CD14-positive monocyte (primary cell): Measurements from ENCODE around the gene SMARCAL1. TPM values are rescaled to one million over a fixed set of nuclear protein-coding genes. Genes with fewer than 3 reads are reported as not detected.

Source experiments
- DNase-seq, 3 donors: peaks; one replicate each; pipeline ENCODE4 v3.0.0-alpha.2; 2011 to 2022
- H2AFZ ChIP-seq: 2 replicates; pipeline ENCODE4 v1.6.0; 2012; ENCODE audit warnings: mild to moderate bottlenecking, low read depth, low read length, inconsistent platforms; ENCODE audit not compliant: insufficient read depth, poor library complexity, severe bottlenecking
- H3K27ac ChIP-seq, 2 donors: 1 replicate in 1 of 2; 2 replicates in 1 of 2; pipeline ENCODE4 v1.5.1; 2012 to 2013; ENCODE audit warnings: low read length in 2 of 2, control low read depth in 1 of 2, inconsistent platforms in 1 of 2, low read depth in 1 of 2, mild to moderate bottlenecking in 1 of 2
- H3K27me3 ChIP-seq, 2 donors: one replicate each; pipeline versions ENCODE4 v1.6.0 to v1.6.1; 2011 to 2013; ENCODE audit warnings: low read length in 2 of 2; ENCODE audit not compliant: control insufficient read depth in 2 of 2, insufficient read depth in 2 of 2
- H3K36me3 ChIP-seq, 2 donors: replicated peaks in 1 of 2; 1 replicate in 1 of 2; 2 replicates in 1 of 2; pipeline versions ENCODE4 v1.5.1 to v1.6.1; 2012 to 2013; ENCODE audit warnings: low read length in 2 of 2, control low read depth in 1 of 2, inconsistent platforms in 1 of 2, mild to moderate bottlenecking in 1 of 2; ENCODE audit not compliant: insufficient read depth in 2 of 2, control insufficient read depth in 1 of 2
- H3K4me1 ChIP-seq, 2 donors: 1 replicate in 1 of 2; 2 replicates in 1 of 2; pipeline versions ENCODE4 v1.5.1 to v1.6.1; 2012 to 2013; ENCODE audit warnings: low read length in 2 of 2, control low read depth in 1 of 2, inconsistent platforms in 1 of 2, mild to moderate bottlenecking in 1 of 2, moderate library complexity in 1 of 2; ENCODE audit not compliant: insufficient read depth in 2 of 2, control insufficient read depth in 1 of 2
- H3K4me2 ChIP-seq: replicated peaks from 2 replicates; pipeline ENCODE3; 2012; ENCODE audit warnings: low read length, moderate library complexity, mild to moderate bottlenecking; ENCODE audit not compliant: poor library complexity, severe bottlenecking; ENCODE audit errors: extremely low read depth
- H3K4me3 ChIP-seq, 3 experiments: fragments of 200-600 bp in 1 of 3; sonication (generic) in 1 of 3; replicated peaks in 1 of 3; 1 replicate in 2 of 3; 2 replicates in 1 of 3; pipeline ENCODE4 v1.5.1; 2011 to 2013; ENCODE audit warnings: low read length in 3 of 3, mild to moderate bottlenecking in 3 of 3, control low read depth in 2 of 3, low read depth in 2 of 3, inconsistent platforms in 1 of 3, moderate library complexity in 1 of 3
- H3K79me2 ChIP-seq: 2 replicates; pipeline ENCODE4 v1.6.0; 2012; ENCODE audit warnings: mild to moderate bottlenecking, control low read depth, inconsistent platforms, low read length, moderate library complexity; ENCODE audit not compliant: insufficient read depth
- H3K9ac ChIP-seq: 2 replicates; pipeline ENCODE4 v1.6.0; 2017; ENCODE audit warnings: low read length, mild to moderate bottlenecking; ENCODE audit not compliant: insufficient read depth, poor library complexity, severe bottlenecking
- H3K9me3 ChIP-seq, 2 donors: replicated peaks in 1 of 2; 1 replicate in 1 of 2; 2 replicates in 1 of 2; pipeline versions ENCODE4 v1.5.1 to v1.6.1; 2012 to 2013; ENCODE audit warnings: low read length in 2 of 2, control low read depth in 1 of 2; ENCODE audit not compliant: control insufficient read depth in 1 of 2, insufficient read depth in 1 of 2
- H4K20me1 ChIP-seq: 2 replicates; pipeline ENCODE4 v1.6.0; 2012; ENCODE audit warnings: mild to moderate bottlenecking, low read length, control low read depth, moderate library complexity; ENCODE audit not compliant: insufficient read depth
- H3K27ac Mint-ChIP-seq, 7 donors: one replicate each; pipeline ENCODE4 v1.8.0; 2020; ENCODE audit warnings: mild to moderate bottlenecking in 7 of 7, mixed read lengths in 7 of 7, moderate library complexity in 6 of 7, inconsistent platforms in 2 of 7
- H3K27me3 Mint-ChIP-seq, 3 donors: one replicate each; pipeline ENCODE4 v1.8.0; 2021 to 2022; ENCODE audit warnings: low read depth in 3 of 3, mild to moderate bottlenecking in 3 of 3, mixed read lengths in 3 of 3, moderate library complexity in 3 of 3, inconsistent platforms in 1 of 3
- H3K36me3 Mint-ChIP-seq, 2 donors: one replicate each; pipeline ENCODE4 v1.8.0; 2020; ENCODE audit warnings: mixed read lengths in 2 of 2, inconsistent platforms in 1 of 2, mild to moderate bottlenecking in 1 of 2
- H3K4me1 Mint-ChIP-seq: one replicate; pipeline ENCODE4 v1.8.0; 2020; ENCODE audit warnings: mild to moderate bottlenecking, mixed read lengths
- H3K4me3 Mint-ChIP-seq, 2 donors: one replicate each; pipeline ENCODE4 v1.8.0; 2020; ENCODE audit warnings: mild to moderate bottlenecking in 2 of 2, mixed read lengths in 2 of 2, moderate library complexity in 1 of 2
- H3K9me3 Mint-ChIP-seq, 7 donors: one replicate each; pipeline ENCODE4 v1.8.0; 2020 to 2022; ENCODE audit warnings: mixed read lengths in 7 of 7, mild to moderate bottlenecking in 6 of 7, moderate library complexity in 6 of 7, inconsistent platforms in 2 of 7
- CTCF ChIP-seq: fragments of 200-600 bp; IDR thresholded peaks from one replicate; pipeline ENCODE4 v1.8.0; 2022; ENCODE audit warnings: antibody characterized with exemption, mild to moderate bottlenecking
- WGBS: methylation state at CpG from one replicate; pipeline ENCODE4 v1.1.5; 2013; ENCODE audit warnings: missing lambda C conversion rate; ENCODE audit not compliant: insufficient coverage; 5-methylcytosine and 5-hydroxymethylcytosine counted together
- intact Hi-C, 2 donors: fragments of 100-400 bp; cut with micrococcal nuclease; formaldehyde crosslinking; loops; one replicate each; pipeline versions ENCODE4 v1.15.0 to v1.15.1; 2023
- polyA plus RNA-seq, 3 donors: library from polyadenylated mRNA; depleted of rRNA in 1 of 3; unstranded in 2 of 3; stranded (reverse) in 1 of 3; fragments of 300-500 nt in 2 of 3; fragments of >200 nt in 1 of 3; fragmentation: Illumina TruSeq in 2 of 3; gene quantifications; 1 replicate in 2 of 3; 2 replicates in 1 of 3; pipeline ENCODE4 v1.2.3, GENCODE V29; 2012 to 2021

The SMARCAL1 gene
- polyA plus RNA-seq, 3 donors, result 10.5 to 13.3 (median 11.5) TPM

- no peak for TF ChIP-seq CTCF
- peaks cover 24% of the 10 kb centered on the region for H3K79me2 ChIP-seq
- DNase-seq, result peak in 1 of 3 donors; percentile 14
- H3K27me3 ChIP-seq, result no peaks in the 10 kb centered on the region
- no peak overlapping the region for H2AFZ ChIP-seq
- Mint-ChIP-seq H3K4me3 (no peak overlapping the region), H3K9me3 (peaks cover 0 to 2% (median 0%) of the 10 kb centered on the region in 7 donors), H3K27ac (peak overlapping the region in 3 of 7 donors; percentile 64 to 89 (median 75)), H3K4me1 (peaks cover 75% of the 10 kb centered on the region), H3K27me3 (no peaks in the 10 kb centered on the region), H3K36me3 (peaks cover 0 to 4% of the 10 kb centered on the region in 2 donors)
- no peak overlapping the region for H3K9ac ChIP-seq
- no peaks in the 10 kb centered on the region for H3K36me3 ChIP-seq
- no peaks in the 10 kb centered on the region for H4K20me1 ChIP-seq
- H3K4me2 ChIP-seq, result no peak overlapping the region
- H3K4me3 ChIP-seq, result no peak overlapping the region
- peak overlapping the region in 1 of 2 donors; percentile 60 for H3K27ac ChIP-seq
- intact Hi-C loops, result no loop called here
- peaks cover 68 to 87% of the 10 kb centered on the region in 2 donors for H3K4me1 ChIP-seq
- WGBS, result no CpG with 5 or more reads among the region's 6 CpGs
- no peaks in the 10 kb centered on the region for H3K9me3 ChIP-seq
Observed at GRCh38 chr2:216492597-216493333, 80.5 kb downstream of the SMARCAL1 start.

- Histone ChIP-seq H3K27ac (no peak overlapping the region), H3K36me3 (no peaks in the 10 kb centered on the region), H3K9ac (no peak overlapping the region), H2AFZ (no peak overlapping the region), H3K27me3 (no peaks in the 10 kb centered on the region), H3K4me2 (no peak overlapping the region), H3K4me1 (peaks cover 73 to 87% of the 10 kb centered on the region in 2 donors), H3K9me3 (no peaks in the 10 kb centered on the region), H4K20me1 (no peaks in the 10 kb centered on the region), H3K79me2 (peaks cover 29% of the 10 kb centered on the region), H3K4me3 (no peak overlapping the region)
- Mint-ChIP-seq H3K4me1 (peaks cover 75% of the 10 kb centered on the region), H3K27me3 (no peaks in the 10 kb centered on the region), H3K9me3 (peaks cover 0 to 2% (median 0%) of the 10 kb centered on the region in 7 donors), H3K27ac (peak overlapping the region in 5 of 7 donors; percentile 23 to 70 (median 27)), H3K4me3 (no peak overlapping the region), H3K36me3 (peaks cover 0 to 4% of the 10 kb centered on the region in 2 donors)
- TF ChIP-seq CTCF, result no peak
- WGBS, result 100% methylated on average over 1 of the region's 1 CpG
- no peak for DNase-seq
- intact Hi-C loops, result no loop called here
Observed at GRCh38 chr2:216493334-216493685, 81.0 kb downstream of the SMARCAL1 start.
